ENCODE results near the gene LIMK2. TPM values are rescaled to one million over a fixed set of nuclear protein-coding genes. Genes with fewer than 3 reads are reported as not detected.

Gene LIMK2
- total RNA-seq, 1 donor from 2014 or later: 75.9 TPM

DNA sequence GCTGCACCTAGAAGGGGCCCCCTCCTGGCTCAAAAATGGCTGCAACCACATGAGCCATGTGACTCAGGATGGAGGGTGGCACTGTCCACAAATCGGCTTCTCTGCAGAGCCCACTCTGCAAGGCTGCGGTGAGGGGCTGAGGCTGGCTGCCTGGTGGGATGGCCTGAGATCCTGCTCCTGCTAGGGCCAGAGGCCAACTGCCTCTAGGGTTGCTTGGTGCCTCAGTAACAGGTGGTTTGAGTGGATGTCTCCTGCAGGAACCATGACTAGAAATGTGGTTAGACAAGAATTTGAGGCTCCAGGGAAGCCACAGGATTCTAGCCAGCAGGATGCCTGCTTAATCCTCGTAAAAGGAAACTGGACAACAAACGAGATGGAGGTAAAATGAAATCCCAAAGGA, 116.9 kb downstream of the LIMK2 start:
- DNase-seq (ENCODE audit: low read depth in 2 of 2): no peak

Other genes starting within 250 kb of the LIMK2 start
- gene MORC2, start 243.5 kb upstream of the LIMK2 start, total RNA-seq: 12.6 and 15.8 TPM in 2 replicates
- 32.0 and 48.0 TPM in 2 replicates for gene TUG1, start 243.0 kb upstream of the LIMK2 start, total RNA-seq
- gene SMTN, start 131.0 kb upstream of the LIMK2 start, total RNA-seq: 133 and 160 TPM in 2 replicates
- 21.1 and 23.3 TPM in 2 replicates for gene SELENOM, start 104.7 kb upstream of the LIMK2 start, total RNA-seq
- 0.13 and 0.25 TPM in 2 replicates for gene INPP5J, start 89.3 kb upstream of the LIMK2 start, total RNA-seq
- gene PLA2G3, start 71.8 kb upstream of the LIMK2 start, total RNA-seq: under 0.01 TPM in 1 of 2 replicates, not detected in the other
- 25.8 and 39.3 TPM in 2 replicates for gene RNF185, start 52.1 kb upstream of the LIMK2 start, total RNA-seq
- 18.4 and 31.1 TPM in 2 replicates for gene PIK3IP1, start 80.2 kb downstream of the LIMK2 start, total RNA-seq
- gene PATZ1, start 134.0 kb downstream of the LIMK2 start, total RNA-seq: 11.3 and 14.4 TPM in 2 replicates
- gene DRG1, start 187.3 kb downstream of the LIMK2 start, total RNA-seq: 57.4 and 62.1 TPM in 2 replicates